ENCODE data around the gene RBP7.
"Not testable (repeated sequence)": the region's sequence is repeated elsewhere in the genome, so short reads cannot be mapped to it uniquely, and the experiment has no call there.

The RBP7 gene

GRCh38 chr1:10022656-10023055, 25.6 kb downstream of the RBP7 start:
- Histone ChIP-seq H3K4me1 (ENCODE audit: low read length) (0 out of 2 replicates have a peak, but pooled peaks cover 4% of the 10 kb centered on the region), H3K4me3 (ENCODE audit: low read length) (no peak overlapping the region), H3K4me2 (ENCODE audit: low read length) (no peak overlapping the region), H3K79me2 (ENCODE audit: low read length) (no peaks in the 10 kb centered on the region), H4K20me1 (ENCODE audit: insufficient read depth, low read length) (no peaks in the 10 kb centered on the region), H2AFZ (ENCODE audit: low read depth, low read length) (no peak overlapping the region), H3K9me3 (ENCODE audit: insufficient read depth, low read length) (no peaks in the 10 kb centered on the region), H3K9ac (ENCODE audit: low read length) (no peak overlapping the region), H3K36me3 (replicated peaks; ENCODE audit: low read depth, low read length) (no peaks in the 10 kb centered on the region), H3K27me3 (ENCODE audit: low read depth, low read length) (no peaks in the 10 kb centered on the region), H3K27ac (ENCODE audit: low read length) (no peak overlapping the region)
- TF ChIP-seq, protein P1, sequence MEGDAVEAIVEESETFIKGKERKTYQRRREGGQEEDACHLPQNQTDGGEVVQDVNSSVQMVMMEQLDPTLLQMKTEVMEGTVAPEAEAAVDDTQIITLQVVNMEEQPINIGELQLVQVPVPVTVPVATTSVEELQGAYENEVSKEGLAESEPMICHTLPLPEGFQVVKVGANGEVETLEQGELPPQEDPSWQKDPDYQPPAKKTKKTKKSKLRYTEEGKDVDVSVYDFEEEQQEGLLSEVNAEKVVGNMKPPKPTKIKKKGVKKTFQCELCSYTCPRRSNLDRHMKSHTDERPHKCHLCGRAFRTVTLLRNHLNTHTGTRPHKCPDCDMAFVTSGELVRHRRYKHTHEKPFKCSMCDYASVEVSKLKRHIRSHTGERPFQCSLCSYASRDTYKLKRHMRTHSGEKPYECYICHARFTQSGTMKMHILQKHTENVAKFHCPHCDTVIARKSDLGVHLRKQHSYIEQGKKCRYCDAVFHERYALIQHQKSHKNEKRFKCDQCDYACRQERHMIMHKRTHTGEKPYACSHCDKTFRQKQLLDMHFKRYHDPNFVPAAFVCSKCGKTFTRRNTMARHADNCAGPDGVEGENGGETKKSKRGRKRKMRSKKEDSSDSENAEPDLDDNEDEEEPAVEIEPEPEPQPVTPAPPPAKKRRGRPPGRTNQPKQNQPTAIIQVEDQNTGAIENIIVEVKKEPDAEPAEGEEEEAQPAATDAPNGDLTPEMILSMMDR (IDR thresholded peaks at IDR 0.05; ENCODE audit: low read depth, low read length), result no peak
- no peak for TF ChIP-seq EZH2phosphoT487 (IDR thresholded peaks at IDR 0.05; ENCODE audit: low read depth)

GRCh38 chr1:10025354-10025753, 28.3 kb downstream of the RBP7 start:
- Histone ChIP-seq H3K4me1 (ENCODE audit: low read length) (0 out of 2 replicates have a peak, but pooled peaks cover 4% of the 10 kb centered on the region), H3K27me3 (ENCODE audit: low read depth, low read length) (no peaks in the 10 kb centered on the region), H3K9ac (ENCODE audit: low read length) (no peak overlapping the region), H3K27ac (ENCODE audit: low read length) (no peak overlapping the region), H2AFZ (ENCODE audit: low read depth, low read length) (no peak overlapping the region), H3K36me3 (replicated peaks; ENCODE audit: low read depth, low read length) (no peaks in the 10 kb centered on the region), H3K9me3 (ENCODE audit: insufficient read depth, low read length) (no peaks in the 10 kb centered on the region), H3K4me3 (ENCODE audit: low read length) (no peak overlapping the region), H3K4me2 (ENCODE audit: low read length) (no peak overlapping the region), H4K20me1 (ENCODE audit: insufficient read depth, low read length) (no peaks in the 10 kb centered on the region), H3K79me2 (ENCODE audit: low read length) (no peaks in the 10 kb centered on the region)
- no peak for TF ChIP-seq EZH2phosphoT487 (IDR thresholded peaks at IDR 0.05; ENCODE audit: low read depth)
- TF ChIP-seq, protein P1 (IDR thresholded peaks at IDR 0.05; ENCODE audit: low read depth, low read length), result no peak

GRCh38 chr1:10027027-10027426, 30.0 kb downstream of the RBP7 start:
- 0 out of 2 replicates have a peak, but pooled peaks cover 4% of the 10 kb centered on the region for H3K4me1 ChIP-seq (ENCODE audit: low read length)
- no peaks in the 10 kb centered on the region for H3K27me3 ChIP-seq (ENCODE audit: low read depth, low read length)
- no peaks in the 10 kb centered on the region for H3K9me3 ChIP-seq (ENCODE audit: insufficient read depth, low read length)
- no peaks in the 10 kb centered on the region for H4K20me1 ChIP-seq (ENCODE audit: insufficient read depth, low read length)
- no peak overlapping the region for H2AFZ ChIP-seq (ENCODE audit: low read depth, low read length)
- no peak for TF ChIP-seq EZH2phosphoT487 (IDR thresholded peaks at IDR 0.05; ENCODE audit: low read depth)
- TF ChIP-seq, protein P1 (IDR thresholded peaks at IDR 0.05; ENCODE audit: low read depth, low read length), result no peak
- no peaks in the 10 kb centered on the region for H3K36me3 ChIP-seq (replicated peaks; ENCODE audit: low read depth, low read length)
- no peak overlapping the region for H3K27ac ChIP-seq (ENCODE audit: low read length)
- no peak overlapping the region for H3K4me3 ChIP-seq (ENCODE audit: low read length)
- no peak overlapping the region for H3K4me2 ChIP-seq (ENCODE audit: low read length)
- H3K79me2 ChIP-seq (ENCODE audit: low read length), result no peaks in the 10 kb centered on the region
- H3K9ac ChIP-seq (ENCODE audit: low read length), result no peak overlapping the region

GRCh38 chr1:10028956-10029500, 32.0 kb downstream of the RBP7 start:
- peaks cover 11% of the 10 kb centered on the region for H3K79me2 ChIP-seq (ENCODE audit: low read length)
- not testable (repeated sequence) for H4K20me1 ChIP-seq (ENCODE audit: insufficient read depth, low read length); H3K36me3 ChIP-seq (replicated peaks; ENCODE audit: low read depth, low read length); H3K27me3 ChIP-seq (ENCODE audit: low read depth, low read length); H3K4me1 ChIP-seq (ENCODE audit: low read length); H3K4me2 ChIP-seq (ENCODE audit: low read length); H3K4me3 ChIP-seq (ENCODE audit: low read length); H3K27ac ChIP-seq (ENCODE audit: low read length); H3K9ac ChIP-seq (ENCODE audit: low read length); H2AFZ ChIP-seq (ENCODE audit: low read depth, low read length); H3K9me3 ChIP-seq (ENCODE audit: insufficient read depth, low read length)
